ENCODE measurements around the gene SYP.

The SYP gene

DNA sequence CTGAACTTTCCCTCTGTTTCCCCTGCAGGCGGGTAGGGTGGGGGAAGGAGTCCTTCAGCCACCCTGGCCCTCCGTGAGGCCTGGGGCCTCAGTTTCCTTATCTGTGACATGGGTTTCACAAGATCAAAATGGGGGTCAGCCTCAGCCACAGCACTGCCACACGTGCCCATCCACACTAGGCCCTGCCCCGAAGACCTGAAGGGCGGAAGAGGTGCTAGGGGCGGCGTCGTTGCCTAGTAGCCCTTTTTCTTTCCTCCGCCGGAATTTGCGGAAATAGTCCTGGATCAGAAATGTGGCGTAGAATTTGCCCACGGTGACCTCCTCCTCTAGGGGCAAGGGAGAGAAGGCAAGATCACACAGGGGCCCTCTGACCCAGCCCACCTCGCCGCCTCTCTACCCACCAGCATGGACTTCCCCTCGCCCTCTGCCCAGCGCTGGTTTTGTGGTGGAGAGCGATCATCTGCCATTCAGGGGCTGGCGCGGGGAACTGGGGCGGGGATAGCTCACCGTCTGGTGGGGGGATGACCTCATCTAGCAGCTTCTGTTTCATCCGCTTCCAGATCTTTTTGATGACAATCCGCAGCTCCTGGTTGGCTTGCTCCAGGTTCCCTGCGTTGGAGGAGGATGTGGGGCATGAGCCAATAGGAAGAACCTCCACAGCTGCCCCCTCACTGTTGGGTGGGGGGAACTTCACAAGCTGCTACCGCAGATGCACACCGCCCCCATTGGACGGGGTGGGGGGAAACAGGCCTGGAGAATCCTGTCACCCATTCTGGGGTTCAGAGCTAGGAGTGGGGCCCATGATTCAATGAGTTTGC lies 9.7 kb upstream of the SYP start:
- TF ChIP-seq, protein P1, sequence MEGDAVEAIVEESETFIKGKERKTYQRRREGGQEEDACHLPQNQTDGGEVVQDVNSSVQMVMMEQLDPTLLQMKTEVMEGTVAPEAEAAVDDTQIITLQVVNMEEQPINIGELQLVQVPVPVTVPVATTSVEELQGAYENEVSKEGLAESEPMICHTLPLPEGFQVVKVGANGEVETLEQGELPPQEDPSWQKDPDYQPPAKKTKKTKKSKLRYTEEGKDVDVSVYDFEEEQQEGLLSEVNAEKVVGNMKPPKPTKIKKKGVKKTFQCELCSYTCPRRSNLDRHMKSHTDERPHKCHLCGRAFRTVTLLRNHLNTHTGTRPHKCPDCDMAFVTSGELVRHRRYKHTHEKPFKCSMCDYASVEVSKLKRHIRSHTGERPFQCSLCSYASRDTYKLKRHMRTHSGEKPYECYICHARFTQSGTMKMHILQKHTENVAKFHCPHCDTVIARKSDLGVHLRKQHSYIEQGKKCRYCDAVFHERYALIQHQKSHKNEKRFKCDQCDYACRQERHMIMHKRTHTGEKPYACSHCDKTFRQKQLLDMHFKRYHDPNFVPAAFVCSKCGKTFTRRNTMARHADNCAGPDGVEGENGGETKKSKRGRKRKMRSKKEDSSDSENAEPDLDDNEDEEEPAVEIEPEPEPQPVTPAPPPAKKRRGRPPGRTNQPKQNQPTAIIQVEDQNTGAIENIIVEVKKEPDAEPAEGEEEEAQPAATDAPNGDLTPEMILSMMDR (conservative IDR thresholded peaks at IDR 0.05), result no peak
- H3K27ac ChIP-seq, result no peak overlapping the region

DNA sequence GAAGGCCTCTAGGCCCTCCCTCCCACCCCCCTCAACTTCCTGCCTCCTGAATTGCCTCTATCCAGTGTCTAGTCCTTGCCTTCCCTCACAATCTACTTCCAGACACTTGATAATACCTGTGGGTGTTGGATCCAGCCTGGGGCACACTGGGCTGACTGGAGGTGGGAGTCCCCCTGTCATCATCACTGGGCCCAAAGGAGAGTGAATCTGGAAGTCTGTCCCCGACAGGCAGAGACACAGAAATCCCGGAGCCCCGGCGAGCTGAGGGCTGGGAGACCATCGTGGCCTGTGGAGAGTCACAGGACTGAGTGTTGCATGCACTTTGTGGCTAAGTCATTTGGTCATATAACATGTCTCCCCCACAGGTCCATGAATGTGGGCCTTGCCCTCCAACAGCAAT lies 8.4 kb upstream of the SYP start:
- no peak overlapping the region for H3K27ac ChIP-seq
- TF ChIP-seq, protein P1 (conservative IDR thresholded peaks at IDR 0.05), result no peak

DNA sequence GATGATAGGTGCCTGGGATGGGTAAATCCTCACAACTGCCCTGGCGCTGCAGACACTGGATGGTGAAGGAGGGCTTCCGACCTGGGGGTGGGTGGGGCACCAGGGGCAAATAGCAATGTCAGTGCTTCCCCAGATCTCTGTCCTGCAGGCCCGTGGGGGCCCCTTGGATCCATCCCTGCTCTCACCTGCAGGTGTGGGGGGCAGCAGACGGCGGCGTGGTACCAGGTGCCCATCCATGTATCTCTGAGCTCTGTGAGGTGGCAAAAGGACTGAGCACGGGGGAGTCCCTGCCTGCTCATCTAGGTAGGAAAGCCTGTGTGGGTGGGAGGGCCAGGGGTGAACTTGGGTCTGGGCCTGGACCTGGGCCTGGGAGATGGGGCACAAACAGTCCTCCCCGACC lies 6.5 kb upstream of the SYP start:
- H3K27ac ChIP-seq, result no peak overlapping the region
- TF ChIP-seq, protein P1 (conservative IDR thresholded peaks at IDR 0.05), result no peak

DNA sequence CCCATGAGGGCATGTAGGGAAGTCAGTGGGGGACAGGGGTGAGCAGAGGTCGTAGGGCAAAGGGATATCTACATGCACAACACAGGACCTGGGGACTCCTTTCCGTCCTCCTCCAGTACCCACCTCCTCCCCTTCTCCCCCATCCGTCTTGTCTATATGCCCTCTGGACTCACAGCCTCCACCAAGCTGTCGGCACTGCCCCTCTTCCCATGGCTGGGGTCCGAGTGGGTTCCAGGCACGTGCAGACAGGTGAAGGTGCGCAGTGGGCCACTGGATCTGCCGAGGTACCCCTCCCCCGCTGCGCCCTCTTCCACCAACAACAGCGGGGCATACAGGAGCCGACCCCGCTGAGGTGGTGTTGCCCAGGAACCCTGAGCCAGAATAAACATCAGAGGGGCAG lies 5.5 kb upstream of the SYP start:
- H3K27ac ChIP-seq, result no peak overlapping the region

DNA sequence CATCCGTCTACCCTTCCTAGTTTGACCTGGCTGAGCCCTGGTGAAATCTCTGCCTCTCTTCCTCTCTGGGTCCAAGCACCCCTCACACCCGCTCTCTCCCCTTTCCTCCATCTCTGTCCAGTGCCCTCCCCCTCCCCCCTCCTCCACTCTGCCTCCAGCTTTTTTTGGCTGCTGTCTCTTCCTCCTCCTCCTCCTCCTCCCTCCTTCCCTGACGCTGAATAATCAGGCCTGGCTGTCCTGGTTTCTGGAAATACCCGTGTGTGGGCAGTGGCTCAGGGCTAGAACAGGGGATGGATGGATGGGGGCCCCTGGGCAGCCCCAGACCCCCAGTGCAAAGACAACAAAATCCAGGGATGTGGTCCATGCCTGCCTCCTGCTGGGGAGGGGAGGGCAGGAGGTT lies 4.7 kb upstream of the SYP start:
- no peak overlapping the region for H3K27ac ChIP-seq
- TF ChIP-seq, protein P1 (conservative IDR thresholded peaks at IDR 0.05), result no peak

More for the DNA sequence above, 5.5 kb upstream of the SYP start:
- TF ChIP-seq, protein P1 (conservative IDR thresholded peaks at IDR 0.05), result no peak

DNA sequence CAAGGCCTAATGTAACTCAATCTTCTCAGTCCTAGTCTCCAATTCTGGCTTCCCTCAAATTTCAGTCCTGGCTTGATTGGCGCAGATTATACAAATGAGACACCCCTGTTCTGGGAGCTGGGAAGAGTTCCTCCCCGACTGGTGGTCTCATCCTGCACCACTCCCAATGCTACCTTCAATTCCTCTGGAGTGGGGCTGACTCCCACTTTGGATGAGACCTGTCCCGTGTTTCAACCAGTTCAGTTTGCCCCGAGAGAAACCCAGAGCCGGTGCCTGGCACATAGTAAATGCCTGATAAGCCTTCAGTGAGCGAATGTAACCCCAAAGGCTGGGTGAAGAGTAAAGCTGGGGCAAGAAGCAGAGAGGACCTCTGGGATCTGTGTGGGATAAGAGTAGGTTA lies 4.0 kb upstream of the SYP start:
- H3K27ac ChIP-seq, result no peak overlapping the region
- TF ChIP-seq, protein P1 (conservative IDR thresholded peaks at IDR 0.05), result no peak

DNA sequence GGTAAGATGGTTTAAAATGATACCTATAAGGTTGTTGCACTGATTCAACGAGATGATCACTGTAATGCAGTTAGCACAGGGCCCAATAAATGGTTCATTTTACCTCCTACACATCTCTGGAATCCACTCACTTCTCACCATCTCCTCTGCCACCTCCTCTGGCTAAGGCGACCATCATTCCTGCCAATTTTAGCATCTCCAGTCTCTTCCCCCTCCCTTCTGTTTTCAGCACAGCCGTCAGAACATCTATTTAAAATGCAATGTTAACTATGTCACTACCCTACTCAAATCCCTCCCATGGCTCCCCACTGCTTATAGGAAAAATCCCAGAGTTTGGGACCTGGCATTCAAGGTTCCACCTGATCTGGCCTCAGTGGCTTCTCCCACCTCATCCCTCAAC lies 3.5 kb upstream of the SYP start:
- TF ChIP-seq, protein P1 (conservative IDR thresholded peaks at IDR 0.05), result no peak
- H3K27ac ChIP-seq, result no peak overlapping the region

All from VCaP (cell line).